ENCODE results near the gene BPIFB2.
"Not testable (repeated sequence)": the region's sequence is repeated elsewhere in the genome, so short reads cannot be mapped to it uniquely, and the experiment has no call there.

The BPIFB2 gene, protein sequence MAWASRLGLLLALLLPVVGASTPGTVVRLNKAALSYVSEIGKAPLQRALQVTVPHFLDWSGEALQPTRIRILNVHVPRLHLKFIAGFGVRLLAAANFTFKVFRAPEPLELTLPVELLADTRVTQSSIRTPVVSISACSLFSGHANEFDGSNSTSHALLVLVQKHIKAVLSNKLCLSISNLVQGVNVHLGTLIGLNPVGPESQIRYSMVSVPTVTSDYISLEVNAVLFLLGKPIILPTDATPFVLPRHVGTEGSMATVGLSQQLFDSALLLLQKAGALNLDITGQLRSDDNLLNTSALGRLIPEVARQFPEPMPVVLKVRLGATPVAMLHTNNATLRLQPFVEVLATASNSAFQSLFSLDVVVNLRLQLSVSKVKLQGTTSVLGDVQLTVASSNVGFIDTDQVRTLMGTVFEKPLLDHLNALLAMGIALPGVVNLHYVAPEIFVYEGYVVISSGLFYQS

GRCh38 chr20:33007376-33008335 lies at the start of gene BPIFB2:
Gene BPIFB2, plus strand, starts transcription at chr20:33007704. Its CDS starts 871 bp downstream, at chr20:33008575.
- DNase-seq (ENCODE audit: low read depth), result no peak

GRCh38 chr20:32958574-32958973 lies 48.9 kb upstream of the BPIFB2 start:
- no peak for DNase-seq (ENCODE audit: low read depth)

- no peak for DNase-seq (ENCODE audit: low read depth)
Measured at GRCh38 chr20:32959351-32960221, 47.9 kb upstream of the BPIFB2 start.

DNA sequence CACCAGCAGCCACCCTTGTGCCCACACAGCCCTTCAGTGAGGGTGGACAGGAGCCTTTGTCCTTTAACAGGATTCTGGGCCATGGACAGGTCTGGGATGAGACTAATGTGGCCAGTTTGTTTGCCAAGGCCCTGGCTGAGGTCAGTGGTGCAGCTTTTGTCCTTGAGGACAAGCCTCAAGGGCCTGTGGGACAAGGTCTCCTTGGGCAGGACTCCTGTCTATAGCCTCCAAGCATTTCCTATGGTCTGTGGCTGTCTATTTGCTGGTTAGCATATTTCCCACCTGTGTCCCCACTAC lies 47.3 kb upstream of the BPIFB2 start:
- DNase-seq (ENCODE audit: low read depth), result no peak

GRCh38 chr20:32960849-32961731 lies 46.4 kb upstream of the BPIFB2 start:
- DNase-seq (ENCODE audit: low read depth), result no peak

DNA sequence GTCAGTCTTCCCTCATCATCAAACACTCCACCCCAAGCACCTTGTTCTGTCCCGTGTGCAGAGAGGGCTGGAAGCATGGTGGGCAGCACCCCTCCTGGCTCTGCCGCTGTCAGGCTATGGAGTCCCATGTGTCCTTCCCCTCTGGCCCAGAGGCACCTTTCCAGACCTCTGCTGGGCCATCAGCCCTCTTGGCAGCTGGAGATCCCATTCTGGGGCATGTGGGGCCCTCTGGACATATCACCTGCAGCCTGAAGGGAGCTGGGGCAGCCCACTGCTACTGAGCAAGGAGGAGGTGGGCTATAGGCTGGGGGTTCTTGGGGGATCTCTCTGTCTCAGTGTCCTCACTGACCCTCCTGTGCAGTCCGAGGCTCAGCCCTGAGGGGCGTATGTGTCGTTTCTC lies 45.5 kb upstream of the BPIFB2 start:
- no peak for DNase-seq (ENCODE audit: low read depth)

GRCh38 chr20:32962646-32963045 lies 44.9 kb upstream of the BPIFB2 start:
- not testable (repeated sequence) for DNase-seq (ENCODE audit: low read depth)

DNA sequence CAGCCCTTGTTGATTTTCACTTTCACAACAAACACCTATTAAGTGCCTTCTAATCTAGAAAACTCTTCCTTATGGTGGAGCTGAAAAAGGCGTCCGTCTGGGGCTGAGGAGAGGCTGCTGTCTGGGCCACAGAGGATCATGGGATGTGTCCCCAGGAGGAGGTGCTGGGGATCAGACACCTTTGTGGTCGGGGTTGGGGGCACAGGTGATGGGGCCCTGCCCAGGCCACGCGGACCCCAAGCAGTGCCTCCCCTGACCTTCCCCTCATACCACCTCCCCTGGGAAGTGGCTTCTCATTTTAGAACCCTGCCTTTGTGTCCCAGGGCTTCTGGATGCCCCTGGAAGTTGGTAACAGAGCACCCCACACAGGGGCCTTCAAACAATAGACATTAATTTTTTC lies 44.3 kb upstream of the BPIFB2 start:
- DNase-seq (ENCODE audit: low read depth), result no peak

GRCh38 chr20:32964575-32964974 lies 42.9 kb upstream of the BPIFB2 start:
- DNase-seq (ENCODE audit: low read depth), result no peak

- DNase-seq (ENCODE audit: low read depth), result no peak
Measured at GRCh38 chr20:32965115-32965514, 42.4 kb upstream of the BPIFB2 start.

DNA sequence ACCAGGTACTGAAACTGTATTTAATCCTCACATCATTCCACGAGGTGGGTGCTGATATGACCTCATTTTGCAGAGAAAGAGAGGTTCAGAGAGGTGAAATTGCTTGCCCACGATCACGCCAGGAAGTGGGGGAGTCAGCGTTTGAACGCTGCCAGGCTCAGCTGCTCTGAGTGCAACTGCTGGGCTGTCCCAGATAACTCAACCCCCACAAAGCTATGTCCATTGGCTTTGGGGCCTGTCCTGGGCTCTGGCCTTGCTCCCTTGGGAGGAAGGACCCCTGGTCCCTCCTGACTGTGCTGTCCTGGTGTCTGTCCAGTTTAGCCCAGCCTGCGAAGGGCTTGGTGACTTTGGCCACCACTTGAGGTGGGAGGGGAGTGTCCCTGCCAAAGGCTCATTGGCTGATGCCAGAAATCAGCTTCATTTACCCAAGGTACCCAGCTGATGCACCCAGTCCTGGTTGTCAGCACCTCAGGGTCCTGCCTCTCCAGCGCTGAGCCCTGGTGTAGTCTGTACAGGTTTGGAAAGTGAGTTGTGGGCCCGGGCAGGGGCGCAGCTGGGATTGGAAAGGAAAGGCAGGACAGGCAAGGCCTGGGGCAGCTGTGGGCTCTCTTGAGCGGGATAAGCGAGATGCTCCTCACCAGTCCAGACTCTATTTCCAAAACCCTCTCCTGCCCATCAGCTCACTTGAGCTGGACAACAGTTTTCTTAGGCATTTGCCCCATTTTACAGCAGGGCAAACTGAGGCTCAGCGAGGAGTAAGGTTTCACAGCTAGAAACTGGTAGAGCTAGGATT lies 41.7 kb upstream of the BPIFB2 start:
- no peak for DNase-seq (ENCODE audit: low read depth)

- DNase-seq (ENCODE audit: low read depth), result no peak
Measured at GRCh38 chr20:32966382-32966781, 41.1 kb upstream of the BPIFB2 start.

DNA sequence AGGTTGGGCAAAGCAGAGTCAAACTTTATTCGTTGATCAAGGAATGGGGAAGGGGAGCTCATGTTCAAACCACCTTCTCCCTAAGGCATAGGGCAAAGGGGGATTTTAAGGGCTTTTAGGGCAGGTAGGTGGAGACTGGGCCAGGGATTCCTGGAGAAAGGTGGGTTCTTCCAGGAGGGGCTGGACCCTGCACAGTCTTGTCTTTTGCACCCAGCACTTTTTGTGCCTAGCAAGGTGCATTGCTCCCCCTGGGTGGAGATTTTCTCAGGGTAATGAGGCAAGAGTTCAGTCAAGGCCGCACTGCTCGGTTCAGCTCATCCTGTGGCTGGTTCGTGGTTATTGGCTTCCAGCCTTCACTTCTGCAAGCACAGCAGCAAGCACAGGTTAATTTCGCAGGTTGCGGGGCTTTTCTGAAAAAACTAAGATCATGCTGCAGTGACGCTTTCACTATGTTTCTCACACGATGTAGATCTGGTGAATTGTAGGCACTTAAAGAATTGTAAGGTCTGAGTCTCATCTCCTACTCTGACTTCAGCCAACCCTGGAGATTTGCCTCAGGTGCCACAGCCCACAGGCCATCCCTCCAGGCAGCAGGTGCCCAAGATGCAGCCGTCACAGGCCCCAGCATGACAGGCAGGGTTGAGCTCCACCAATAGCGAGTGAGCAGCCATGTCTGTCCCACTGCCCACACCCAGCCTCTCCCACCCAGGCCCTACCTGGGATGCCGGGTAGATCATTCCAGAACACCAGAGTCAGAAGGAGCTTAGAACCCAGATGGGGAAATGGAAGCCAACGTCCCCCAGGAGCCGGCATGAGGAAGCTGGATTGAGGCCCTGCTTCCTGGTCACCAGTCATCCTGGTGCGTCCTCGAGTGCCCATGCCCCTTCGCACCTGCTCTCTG lies 40.4 kb upstream of the BPIFB2 start:
- DNase-seq (ENCODE audit: low read depth), result no peak

- DNase-seq (ENCODE audit: low read depth), result no peak
Measured at GRCh38 chr20:32967961-32968457, 39.5 kb upstream of the BPIFB2 start.

DNA sequence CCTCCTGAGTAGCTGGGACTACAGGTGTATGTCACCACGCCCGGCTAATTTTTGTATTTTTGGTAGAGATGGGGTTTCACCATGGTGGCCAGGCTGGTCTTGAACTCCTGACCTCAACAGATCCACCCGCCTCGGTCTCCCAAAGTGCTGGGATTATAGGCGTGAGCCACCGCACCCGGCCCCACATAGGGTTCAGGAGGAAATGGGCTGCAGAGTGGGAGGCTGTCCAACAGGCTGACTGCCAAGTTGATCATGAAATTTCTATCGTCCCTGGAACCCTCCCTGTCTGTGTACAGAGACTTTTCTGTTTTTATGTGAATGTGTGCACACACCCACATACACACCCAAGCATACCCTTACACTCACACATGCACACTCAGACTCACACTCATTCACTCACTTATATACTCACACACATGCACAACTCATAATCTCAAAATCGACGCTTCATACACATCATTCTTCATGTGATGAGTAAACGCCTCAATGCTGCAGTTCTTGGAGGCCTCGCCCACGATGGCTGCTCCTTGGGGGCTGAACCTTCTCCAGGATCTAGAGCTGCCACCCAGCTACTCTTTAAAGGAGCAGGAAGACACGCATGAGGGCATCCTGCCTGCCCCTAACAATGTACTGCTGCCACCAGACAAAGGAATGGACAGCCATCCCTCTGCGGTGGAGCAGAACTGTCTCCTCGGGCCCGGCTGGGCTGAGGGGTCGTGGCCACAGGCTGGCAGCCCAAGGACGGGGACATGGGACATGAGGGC lies 38.8 kb upstream of the BPIFB2 start:
- no peak for DNase-seq (ENCODE audit: low read depth)

- no peak for DNase-seq (ENCODE audit: low read depth)
Measured at GRCh38 chr20:32969356-32970114, 38.0 kb upstream of the BPIFB2 start.
